WTC11 (cell line): ENCODE measurements around the gene SLC6A20. TPM values are rescaled to one million over a fixed set of nuclear protein-coding genes. Genes with fewer than 3 reads are reported as not detected.

Experiments used
- ATAC-seq: fragments of 200-7000 bp; cut with Tn5 transposase; 2 replicates; pipeline ENCODE4 v1.10.0; 2021; ENCODE audit warnings: mild to moderate bottlenecking, moderate library complexity
- CTCF ChIA-PET: fragments of 300-600 bp; sonication (Branson Sonifier 250); formaldehyde crosslinking; loops from one replicate; lab custom pipeline; 2021; ENCODE audit warnings: antibody characterized with exemption; lab: Charles Lee
- POLR2A ChIA-PET: fragments of 350-600 bp; sonication (Branson Sonifier 250); formaldehyde crosslinking; loops from one replicate; lab custom pipeline; 2021; ENCODE audit warnings: antibody characterized with exemption; lab: Charles Lee
- DNase-seq: peaks from one replicate; pipeline ENCODE4 v3.0.0; 2021; ENCODE audit warnings: low spot score
- H3K27ac Mint-ChIP-seq: 2 replicates; pipeline ENCODE4 v1.8.0; 2021; ENCODE audit warnings: mixed read lengths
- H3K27me3 Mint-ChIP-seq: 2 replicates; pipeline ENCODE4 v1.8.0; 2021; ENCODE audit warnings: low read depth, mild to moderate bottlenecking, moderate library complexity, mixed read lengths
- H3K36me3 Mint-ChIP-seq: 2 replicates; pipeline ENCODE4 v1.8.0; 2021; ENCODE audit warnings: mixed read lengths
- H3K4me1 Mint-ChIP-seq: 2 replicates; pipeline ENCODE4 v1.8.0; 2022; ENCODE audit warnings: mixed read lengths
- H3K4me3 Mint-ChIP-seq: 2 replicates; pipeline ENCODE4 v1.8.0; 2021; ENCODE audit warnings: mild to moderate bottlenecking, moderate library complexity, mixed read lengths
- H3K9me3 Mint-ChIP-seq: 2 replicates; pipeline ENCODE4 v1.8.0; 2021; ENCODE audit warnings: mixed read lengths
- ARID4B ChIP-seq: sonication (generic); formaldehyde crosslinking; IDR thresholded peaks from 2 replicates; pipeline ENCODE4 v1.8.0; 2023; ENCODE audit warnings: missing genetic modification reagents, mild to moderate bottlenecking, borderline replicate concordance
- CDX4 ChIP-seq: fragments of 250-450 bp; sonication (Bioruptor Pico); IDR thresholded peaks from 2 replicates; pipeline ENCODE4 v1.9.0; 2021; ENCODE audit warnings: moderate library complexity, mild to moderate bottlenecking, inconsistent platforms, borderline replicate concordance
- CREM ChIP-seq: sonication (generic); formaldehyde crosslinking; IDR thresholded peaks from 2 replicates; pipeline ENCODE4 v1.8.1; 2022; ENCODE audit warnings: mild to moderate bottlenecking, missing genetic modification reagents, moderate library complexity
- E2F4 ChIP-seq: sonication (generic); formaldehyde crosslinking; IDR thresholded peaks from 2 replicates; pipeline ENCODE4 v1.8.1; 2022; ENCODE audit warnings: low read depth, mild to moderate bottlenecking, moderate library complexity, missing genetic modification reagents, borderline replicate concordance
- EMX1 ChIP-seq: fragments of 250-450 bp; sonication (Bioruptor Pico); IDR thresholded peaks from 2 replicates; pipeline ENCODE4 v1.8.0; 2021; ENCODE audit warnings: mild to moderate bottlenecking
- FOXK1 ChIP-seq: sonication (generic); formaldehyde crosslinking; IDR thresholded peaks from 2 replicates; pipeline ENCODE4 v1.8.0; 2022; ENCODE audit warnings: mild to moderate bottlenecking, moderate library complexity, missing genetic modification reagents
- FOXP1 ChIP-seq: sonication (generic); formaldehyde crosslinking; IDR thresholded peaks from 2 replicates; pipeline ENCODE4 v1.8.0; 2022; ENCODE audit warnings: missing genetic modification reagents, mild to moderate bottlenecking, moderate library complexity, borderline replicate concordance
- GABPB1 ChIP-seq: sonication (generic); formaldehyde crosslinking; IDR thresholded peaks from 2 replicates; pipeline ENCODE4 v1.8.1; 2023; ENCODE audit warnings: mild to moderate bottlenecking, missing genetic modification reagents
- GRHL2 ChIP-seq: fragments of 250-450 bp; sonication (Bioruptor Pico); IDR thresholded peaks from 2 replicates; pipeline ENCODE4 v1.8.0; 2022; ENCODE audit warnings: mild to moderate bottlenecking, moderate library complexity; ENCODE audit not compliant: insufficient replicate concordance, severe bottlenecking
- GTF2I ChIP-seq: fragments of 250-450 bp; sonication (Bioruptor Pico); conservative IDR thresholded peaks from 2 replicates; pipeline ENCODE4 v1.4.0; 2021; ENCODE audit warnings: mild to moderate bottlenecking
- JUN ChIP-seq: sonication (generic); formaldehyde crosslinking; IDR thresholded peaks from 2 replicates; pipeline ENCODE4 v1.8.0; 2023; ENCODE audit warnings: mild to moderate bottlenecking, missing genetic modification reagents
- PRRX2 ChIP-seq: fragments of 250-450 bp; sonication (Bioruptor Pico); IDR thresholded peaks from 2 replicates; pipeline ENCODE4 v1.8.0; 2021; ENCODE audit warnings: mild to moderate bottlenecking
- RELA ChIP-seq: sonication (generic); formaldehyde crosslinking; IDR thresholded peaks from 2 replicates; pipeline ENCODE4 v1.8.1; 2022; ENCODE audit warnings: missing genetic modification reagents, mild to moderate bottlenecking, borderline replicate concordance
- SOX15 ChIP-seq: fragments of 250-450 bp; sonication (Bioruptor Pico); IDR thresholded peaks from 2 replicates; pipeline ENCODE4 v1.9.0; 2021; ENCODE audit warnings: mild to moderate bottlenecking
- TCF7 ChIP-seq: sonication (generic); formaldehyde crosslinking; IDR thresholded peaks from 2 replicates; pipeline ENCODE4 v1.8.0; 2022; ENCODE audit warnings: mild to moderate bottlenecking, low read depth, missing genetic modification reagents, moderate library complexity
- TEAD1 ChIP-seq: sonication (generic); formaldehyde crosslinking; IDR thresholded peaks from 2 replicates; pipeline ENCODE4 v1.8.0; 2022; ENCODE audit warnings: mild to moderate bottlenecking, missing genetic modification reagents
- TEAD4 ChIP-seq: sonication (generic); formaldehyde crosslinking; IDR thresholded peaks from 2 replicates; pipeline ENCODE4 v1.8.0; 2022; ENCODE audit warnings: mild to moderate bottlenecking, missing genetic modification reagents
- ZMAT4 ChIP-seq: fragments of 250-450 bp; sonication (Bioruptor Pico); IDR thresholded peaks from 2 replicates; pipeline ENCODE4 v1.9.0; 2021; ENCODE audit warnings: mild to moderate bottlenecking
- ZNF121 ChIP-seq: sonication (generic); formaldehyde crosslinking; IDR thresholded peaks from 2 replicates; pipeline ENCODE4 v1.8.0; 2023; ENCODE audit warnings: missing genetic modification reagents
- ZNF138 ChIP-seq: sonication (generic); formaldehyde crosslinking; conservative IDR thresholded peaks from 2 replicates; pipeline ENCODE4 v1.8.1; 2022; ENCODE audit warnings: mild to moderate bottlenecking, moderate library complexity, missing genetic modification reagents
- ZNF219 ChIP-seq: sonication (generic); formaldehyde crosslinking; IDR thresholded peaks from 2 replicates; pipeline ENCODE4 v1.8.0; 2023; ENCODE audit warnings: missing genetic modification reagents, mild to moderate bottlenecking, borderline replicate concordance
- ZNF317 ChIP-seq: sonication (generic); formaldehyde crosslinking; IDR thresholded peaks from 2 replicates; pipeline ENCODE4 v1.8.1; 2023; ENCODE audit warnings: low read depth, mild to moderate bottlenecking, moderate library complexity, missing genetic modification reagents, borderline replicate concordance
- ZNF512 ChIP-seq: sonication (generic); formaldehyde crosslinking; IDR thresholded peaks from 2 replicates; pipeline ENCODE4 v1.8.1; 2022; ENCODE audit warnings: missing genetic modification reagents, borderline replicate concordance
- ZNF532 ChIP-seq: fragments of 250-450 bp; sonication (Bioruptor Pico); IDR thresholded peaks from 2 replicates; pipeline ENCODE4 v1.9.0; 2021; ENCODE audit warnings: mild to moderate bottlenecking, borderline replicate concordance
- total RNA-seq: library from RNA; stranded (reverse); gene quantifications from 3 replicates; pipeline ENCODE4 v1.2.3, GENCODE V29; 2021

Gene SLC6A20
- total RNA-seq, 1 experiment from 2014 or later, result 0.26 TPM

GRCh38 chr3:45803252-45803935, 7.1 kb upstream of the SLC6A20 start:
- no peak overlapping the region for H3K4me3 Mint-ChIP-seq

GRCh38 chr3:45802146-45802545, 5.8 kb upstream of the SLC6A20 start:
- Mint-ChIP-seq H3K9me3 (no peaks in the 10 kb centered on the region), H3K4me3 (no peak overlapping the region), H3K27me3 (peaks cover 24% of the 10 kb centered on the region), H3K4me1 (no peaks in the 10 kb centered on the region), H3K36me3 (no peaks in the 10 kb centered on the region), H3K27ac (no peak overlapping the region)
- CTCF ChIA-PET, result no interaction called here
- TF ChIP-seq CDX4 (CRISPR knock-in tag), result no peak
- TF ChIP-seq ZNF121 (CRISPR knock-in tag), result no peak
- no peak for TF ChIP-seq TEAD4 (CRISPR knock-in tag)
- no peak for TF ChIP-seq TCF7 (CRISPR knock-in tag)
- no peak for TF ChIP-seq ZNF317 (CRISPR knock-in tag)
- no peak for TF ChIP-seq GRHL2
- TF ChIP-seq ZNF512 (CRISPR knock-in tag), result no peak
- no peak for TF ChIP-seq TEAD1
- TF ChIP-seq ZNF532, result no peak
- TF ChIP-seq E2F4 (CRISPR knock-in tag), result no peak
- TF ChIP-seq ZNF219, result no peak
- TF ChIP-seq SOX15, result no peak
- no peak for TF ChIP-seq ZNF138
- TF ChIP-seq RELA, result no peak
- no peak for TF ChIP-seq ARID4B
- no peak for TF ChIP-seq EMX1 (CRISPR knock-in tag)
- no peak for TF ChIP-seq PRRX2 (CRISPR knock-in tag)
- TF ChIP-seq CREM (CRISPR knock-in tag), result no peak
- TF ChIP-seq FOXK1, result no peak
- no peak for TF ChIP-seq GABPB1 (CRISPR knock-in tag)
- POLR2A ChIA-PET, result no interaction called here
- ATAC-seq (no peak), DNase-seq (no peak)

More at GRCh38 chr3:45803252-45803935, 7.1 kb upstream of the SLC6A20 start:
- TF ChIP-seq TEAD1, result no peak
- no peak for TF ChIP-seq GTF2I (CRISPR knock-in tag)
- no peak for TF ChIP-seq ZMAT4 (CRISPR knock-in tag)
- no peak for TF ChIP-seq JUN (CRISPR knock-in tag)
- TF ChIP-seq FOXP1 (CRISPR knock-in tag), result no peak
- TF ChIP-seq, all 79 proteins: peak for 0
- DNase-seq, result no peak
- Mint-ChIP-seq H3K4me1 (no peaks in the 10 kb centered on the region), H3K27me3 (peaks cover 12% of the 10 kb centered on the region), H3K9me3 (no peaks in the 10 kb centered on the region), H3K27ac (no peak overlapping the region), H3K36me3 (no peaks in the 10 kb centered on the region)
- no peak for ATAC-seq
- ChIA-PET CTCF (interaction anchor here (0.5 kb wide), 1 partner anchor 748 kb away, joined by 4 read pairs; no protein-coding TSS in a partner anchor), POLR2A (no interaction called here)
